Gastroesophageal sphincter (tissue), 4 donors: ENCODE measurements around the gene RTF2. TPM values are rescaled to one million over a fixed set of nuclear protein-coding genes. Genes with fewer than 3 reads are reported as not detected.

Source experiments
- ATAC-seq: fragments of 150-250 bp; one replicate; pipeline ENCODE4 v1.9.1; 2016; ENCODE audit warnings: mild to moderate bottlenecking, moderate library complexity
- H3K27ac ChIP-seq, 4 donors: fragments of 200-600 bp; sonication (generic) in 3 of 4; 1 replicate in 3 of 4; 2 replicates in 1 of 4; pipeline ENCODE4 v1.5.1; 2016 to 2019
- H3K27me3 ChIP-seq: fragments of 200-600 bp; sonication (generic); one replicate; pipeline ENCODE4 v1.5.1; 2019
- H3K36me3 ChIP-seq, 2 donors: fragments of 200-600 bp; sonication (generic); one replicate each; pipeline ENCODE4 v1.5.1; 2019; ENCODE audit warnings: control low read depth in 1 of 2
- H3K4me1 ChIP-seq, 3 donors: fragments of 200-600 bp; sonication (generic); 1 replicate in 2 of 3; 2 replicates in 1 of 3; pipeline ENCODE4 v1.5.1; 2016 to 2019; ENCODE audit warnings: control low read depth in 2 of 3
- H3K4me3 ChIP-seq, 2 donors: fragments of 200-600 bp; sonication (generic); one replicate each; pipeline ENCODE4 v1.5.1; 2019; ENCODE audit warnings: mild to moderate bottlenecking in 1 of 2, moderate library complexity in 1 of 2
- H3K9me3 ChIP-seq, 3 donors: fragments of 200-600 bp; sonication (generic); one replicate each; pipeline ENCODE4 v1.5.1; 2017 to 2019; ENCODE audit warnings: control low read depth in 2 of 3
- CTCF ChIP-seq, 4 experiments: fragments of 200-600 bp in 2 of 4; fragments of 450-650 bp in 2 of 4; sonication (generic) in 1 of 4; IDR thresholded peaks; one replicate each; pipeline ENCODE4 v1.5.1; 2017 to 2019; ENCODE audit warnings: antibody characterized with exemption in 4 of 4, mild to moderate bottlenecking in 2 of 4, moderate library complexity in 2 of 4
- EP300 ChIP-seq: sonication (generic); formaldehyde crosslinking; IDR thresholded peaks from one replicate; pipeline ENCODE4 v1.6.1; 2017; ENCODE audit warnings: antibody characterized with exemption, mild to moderate bottlenecking
- POLR2A ChIP-seq, 2 donors: fragments of 450-650 bp; IDR thresholded peaks; one replicate each; pipeline ENCODE4 v1.6.1; 2017; ENCODE audit warnings: antibody characterized with exemption in 2 of 2, mild to moderate bottlenecking in 2 of 2, moderate library complexity in 1 of 2
- POLR2AphosphoS5 ChIP-seq: sonication (generic); formaldehyde crosslinking; IDR thresholded peaks from one replicate; pipeline ENCODE4 v1.6.1; 2017; ENCODE audit warnings: antibody characterized with exemption
- WGBS, 2 donors: methylation state at CpG; one replicate each; pipeline ENCODE4 v1.1.5; 2018; ENCODE audit warnings: low coverage in 1 of 2; 5-methylcytosine and 5-hydroxymethylcytosine counted together
- total RNA-seq, 4 donors: library from RNA; depleted of rRNA; stranded (reverse); fragments of >200 nt; gene quantifications; one replicate each; pipeline ENCODE4 v1.1.0, GENCODE V29; 2016

The RTF2 gene
- total RNA-seq, 4 donors from 2014 or later = 83.7 to 96.1 (median 90.3) TPM

- 68 to 80% methylated on average over 1 to 4 of the region's 22 CpGs for WGBS, 2 donors
- Histone ChIP-seq H3K9me3 (no peaks in the 10 kb centered on the region), H3K4me1 (no peaks in the 10 kb centered on the region), H3K27ac (no peak overlapping the region), H3K36me3 (peaks cover 0 to 8% of the 10 kb centered on the region in 2 donors), H3K27me3 (no peaks in the 10 kb centered on the region), H3K4me3 (no peak overlapping the region)
- no peak for TF ChIP-seq POLR2AphosphoS5
- no peak for TF ChIP-seq POLR2A (IDR thresholded peaks at IDR 0.05)
- no peak for TF ChIP-seq EP300
- no peak for TF ChIP-seq CTCF (IDR thresholded peaks at IDR 0.05)
- ATAC-seq = no peak
Observed at GRCh38 chr20:56458206-56458821, 10.1 kb upstream of the RTF2 start.

- peaks cover 0 to 8% of the 10 kb centered on the region in 2 donors for H3K36me3 ChIP-seq
- TF ChIP-seq POLR2A (IDR thresholded peaks at IDR 0.05) (no peak), CTCF (IDR thresholded peaks at IDR 0.05) (no peak), EP300 (no peak), POLR2AphosphoS5 (no peak)
- no peaks in the 10 kb centered on the region for H3K9me3 ChIP-seq
- no peaks in the 10 kb centered on the region for H3K4me1 ChIP-seq
- H3K27me3 ChIP-seq = no peaks in the 10 kb centered on the region
- 75 to 100% methylated on average over 1 to 3 of the region's 3 CpGs for WGBS, 2 donors
- no peak for ATAC-seq
- no peak overlapping the region for H3K27ac ChIP-seq
- H3K4me3 ChIP-seq = no peak overlapping the region
Observed at GRCh38 chr20:56460459-56460858, 8.0 kb upstream of the RTF2 start.

GRCh38 chr20:56461576-56461975 lies 6.9 kb upstream of the RTF2 start:
- Histone ChIP-seq H3K27ac (no peak overlapping the region), H3K9me3 (no peaks in the 10 kb centered on the region), H3K4me3 (no peak overlapping the region), H3K36me3 (peaks cover 0 to 8% of the 10 kb centered on the region in 2 donors), H3K27me3 (no peaks in the 10 kb centered on the region), H3K4me1 (no peaks in the 10 kb centered on the region)
- no peak for ATAC-seq
- TF ChIP-seq POLR2AphosphoS5 (no peak), POLR2A (IDR thresholded peaks at IDR 0.05) (no peak), EP300 (no peak), CTCF (IDR thresholded peaks at IDR 0.05) (no peak)
- WGBS, 2 donors = 64 to 68% methylated on average over 2 to 3 of the region's 3 CpGs

GRCh38 chr20:56463428-56463827 lies 5.0 kb upstream of the RTF2 start:
- Histone ChIP-seq H3K36me3 (peaks cover 0 to 6% of the 10 kb centered on the region in 2 donors), H3K9me3 (no peaks in the 10 kb centered on the region), H3K27ac (no peak overlapping the region), H3K27me3 (no peaks in the 10 kb centered on the region), H3K4me3 (no peak overlapping the region), H3K4me1 (peaks cover 0 to 8% (median 0%) of the 10 kb centered on the region in 3 donors)
- TF ChIP-seq CTCF (IDR thresholded peaks at IDR 0.05) = no peak
- TF ChIP-seq POLR2A (IDR thresholded peaks at IDR 0.05) = no peak
- no peak for TF ChIP-seq POLR2AphosphoS5
- TF ChIP-seq EP300 = no peak
- no peak for ATAC-seq
- WGBS, 2 donors = 69 to 77% methylated on average over 2 to 3 of the region's 3 CpGs

- no peak for ATAC-seq
- H3K27ac ChIP-seq = peak overlapping the region in 1 of 4 donors; percentile 3
Observed at GRCh38 chr20:56465997-56466396, 2.4 kb upstream of the RTF2 start.

More at GRCh38 chr20:56465997-56466396, 2.4 kb upstream of the RTF2 start:
- H3K4me1 ChIP-seq = peaks cover 0 to 30% (median 11%) of the 10 kb centered on the region in 3 donors
- TF ChIP-seq POLR2AphosphoS5 (no peak), EP300 (no peak), POLR2A (IDR thresholded peaks at IDR 0.05) (no peak), CTCF (IDR thresholded peaks at IDR 0.05) (no peak)
- H3K9me3 ChIP-seq = no peaks in the 10 kb centered on the region
- H3K27me3 ChIP-seq = no peaks in the 10 kb centered on the region
- no peaks in the 10 kb centered on the region for H3K36me3 ChIP-seq
- H3K4me3 ChIP-seq = no peak overlapping the region
- WGBS, 2 donors = 63 to 65% methylated on average over 4 to 7 of the region's 7 CpGs
